GM12873 (cell line): ENCODE results near the gene ANXA8.

Experiments used
- CTCF ChIP-seq: IDR thresholded peaks from 2 replicates; pipeline ENCODE4 v1.5.1; 2012; ENCODE audit warnings: low read depth, mild to moderate bottlenecking, moderate library complexity, low read length, control low read depth; ENCODE audit not compliant: insufficient read depth; ENCODE audit errors: missing control alignments

Gene ANXA8

DNA sequence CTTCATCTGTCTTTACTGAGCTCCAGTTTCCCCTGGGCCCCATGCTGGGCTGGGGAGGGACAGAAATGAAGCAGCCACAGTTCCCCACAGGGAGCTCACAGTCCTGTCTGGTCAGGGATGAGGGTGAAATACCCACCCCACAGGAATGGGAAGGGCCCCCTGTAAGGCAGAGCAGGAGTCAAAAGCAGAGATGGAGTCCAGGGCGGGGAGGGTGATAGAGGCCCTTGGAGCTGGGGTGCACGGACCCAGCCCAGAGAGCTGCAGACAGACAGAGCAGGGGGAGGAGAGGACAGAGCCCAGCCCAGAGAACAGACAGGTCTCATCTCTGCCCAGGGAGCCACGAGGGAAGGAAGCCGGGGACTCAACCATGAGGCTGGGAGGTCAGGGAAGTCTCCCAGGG lies 64.9 kb downstream of the ANXA8 start:
- no peak for TF ChIP-seq CTCF

GRCh38 chr10:47418321-47418720 lies 65.6 kb downstream of the ANXA8 start:
- TF ChIP-seq CTCF: no peak
